Measurements from ENCODE around the gene GCSAML. TPM values are rescaled to one million over a fixed set of nuclear protein-coding genes. Genes with fewer than 3 reads are reported as not detected.

Gene GCSAML
- total RNA-seq, 1 donor from 2014 or later, result not detected

DNA sequence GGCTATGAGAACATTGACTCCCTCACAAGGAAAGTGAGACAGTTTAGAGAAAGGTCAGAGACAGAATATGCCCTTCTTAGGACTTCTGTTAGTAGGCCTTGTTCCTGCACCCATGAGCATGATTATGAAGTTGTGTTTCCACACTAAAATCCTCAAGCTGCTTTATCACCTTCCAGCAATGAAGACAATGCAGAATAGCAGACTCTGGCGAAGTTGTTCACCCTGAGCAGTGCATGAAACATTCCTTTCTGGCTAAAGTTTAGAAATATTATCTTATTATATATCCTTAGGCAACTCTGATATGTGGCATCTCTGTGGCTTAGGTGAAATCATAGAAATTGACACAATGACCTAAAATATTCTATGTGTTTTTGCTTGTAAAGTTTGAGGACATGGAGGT, 25.3 kb downstream of the GCSAML start:
- peaks cover 13% of the 10 kb centered on the region for H3K9me3 Mint-ChIP-seq
- H3K27ac Mint-ChIP-seq (ENCODE audit: unreplicated experiment), result no peak overlapping the region
- TF ChIP-seq, protein P1, sequence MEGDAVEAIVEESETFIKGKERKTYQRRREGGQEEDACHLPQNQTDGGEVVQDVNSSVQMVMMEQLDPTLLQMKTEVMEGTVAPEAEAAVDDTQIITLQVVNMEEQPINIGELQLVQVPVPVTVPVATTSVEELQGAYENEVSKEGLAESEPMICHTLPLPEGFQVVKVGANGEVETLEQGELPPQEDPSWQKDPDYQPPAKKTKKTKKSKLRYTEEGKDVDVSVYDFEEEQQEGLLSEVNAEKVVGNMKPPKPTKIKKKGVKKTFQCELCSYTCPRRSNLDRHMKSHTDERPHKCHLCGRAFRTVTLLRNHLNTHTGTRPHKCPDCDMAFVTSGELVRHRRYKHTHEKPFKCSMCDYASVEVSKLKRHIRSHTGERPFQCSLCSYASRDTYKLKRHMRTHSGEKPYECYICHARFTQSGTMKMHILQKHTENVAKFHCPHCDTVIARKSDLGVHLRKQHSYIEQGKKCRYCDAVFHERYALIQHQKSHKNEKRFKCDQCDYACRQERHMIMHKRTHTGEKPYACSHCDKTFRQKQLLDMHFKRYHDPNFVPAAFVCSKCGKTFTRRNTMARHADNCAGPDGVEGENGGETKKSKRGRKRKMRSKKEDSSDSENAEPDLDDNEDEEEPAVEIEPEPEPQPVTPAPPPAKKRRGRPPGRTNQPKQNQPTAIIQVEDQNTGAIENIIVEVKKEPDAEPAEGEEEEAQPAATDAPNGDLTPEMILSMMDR (conservative IDR thresholded peaks at IDR 0.05), result no peak
- H3K4me3 Mint-ChIP-seq, result no peak overlapping the region
- H3K27me3 Mint-ChIP-seq (ENCODE audit: low read depth), result no peaks in the 10 kb centered on the region
- no peak for DNase-seq (ENCODE audit: low read depth, low spot score)
- H3K4me1 Mint-ChIP-seq, result no peaks in the 10 kb centered on the region
- peaks cover 8% of the 10 kb centered on the region for H3K36me3 Mint-ChIP-seq (ENCODE audit: low read depth)

- Mint-ChIP-seq H3K36me3 (ENCODE audit: low read depth) (peaks cover 8% of the 10 kb centered on the region), H3K27me3 (ENCODE audit: low read depth) (no peaks in the 10 kb centered on the region), H3K9me3 (peaks cover 13% of the 10 kb centered on the region), H3K4me1 (no peaks in the 10 kb centered on the region), H3K27ac (ENCODE audit: unreplicated experiment) (no peak overlapping the region), H3K4me3 (no peak overlapping the region)
- no peak for DNase-seq (ENCODE audit: low read depth, low spot score)
- TF ChIP-seq, protein P1 (conservative IDR thresholded peaks at IDR 0.05), result no peak
Measured at GRCh38 chr1:247574664-247575063, 25.7 kb downstream of the GCSAML start.

- no peaks in the 10 kb centered on the region for H3K36me3 Mint-ChIP-seq (ENCODE audit: low read depth)
- peaks cover under 1% of the 10 kb centered on the region for H3K27me3 Mint-ChIP-seq (ENCODE audit: low read depth)
- peaks cover 7% of the 10 kb centered on the region for H3K9me3 Mint-ChIP-seq
- no peak for DNase-seq (ENCODE audit: low read depth, low spot score)
- H3K4me3 Mint-ChIP-seq, result no peak overlapping the region
- no peaks in the 10 kb centered on the region for H3K4me1 Mint-ChIP-seq
- TF ChIP-seq, protein P1 (conservative IDR thresholded peaks at IDR 0.05), result peak; percentile 61
- no peak overlapping the region for H3K27ac Mint-ChIP-seq (ENCODE audit: unreplicated experiment)
Measured at GRCh38 chr1:247576514-247576913, 27.6 kb downstream of the GCSAML start.

- H3K4me3 Mint-ChIP-seq, result no peak overlapping the region
- no peaks in the 10 kb centered on the region for H3K36me3 Mint-ChIP-seq (ENCODE audit: low read depth)
- DNase-seq (ENCODE audit: low read depth, low spot score), result no peak
- peaks cover 7% of the 10 kb centered on the region for H3K9me3 Mint-ChIP-seq
- H3K27me3 Mint-ChIP-seq (ENCODE audit: low read depth), result peaks cover 12% of the 10 kb centered on the region
- no peaks in the 10 kb centered on the region for H3K4me1 Mint-ChIP-seq
- no peak overlapping the region for H3K27ac Mint-ChIP-seq (ENCODE audit: unreplicated experiment)
- TF ChIP-seq, protein P1 (conservative IDR thresholded peaks at IDR 0.05), result no peak
Measured at GRCh38 chr1:247578946-247579460, 30.1 kb downstream of the GCSAML start.

DNA sequence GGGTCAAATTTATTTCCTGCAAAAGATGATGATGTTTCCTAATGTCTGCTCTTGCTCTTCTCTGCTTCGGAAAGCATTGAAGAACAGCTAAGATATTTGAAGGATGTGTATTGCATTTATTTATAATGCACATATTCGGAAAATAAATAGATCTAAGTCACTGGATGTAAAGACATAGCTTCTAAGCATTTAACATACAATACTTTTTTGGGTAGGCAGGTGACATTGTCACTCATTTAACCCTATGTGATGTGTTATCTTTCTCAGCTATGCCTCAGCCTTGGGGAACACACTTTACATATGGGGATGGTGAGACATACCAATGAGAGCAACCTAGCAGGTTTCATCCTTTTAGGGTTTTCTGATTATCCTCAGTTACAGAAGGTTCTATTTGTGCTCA, 39.1 kb downstream of the GCSAML start, which contains the start of gene OR2G2:
OR2G2 (plus strand) TSS at position 301 of the 400 bp plus-strand sequence; CDS start at position 301, 0 bp downstream.
- H3K36me3 Mint-ChIP-seq (ENCODE audit: low read depth), result no peaks in the 10 kb centered on the region

More for the DNA sequence above, 39.1 kb downstream of the GCSAML start, which contains the start of gene OR2G2:
- no peak within 1 kb of the TSS for H3K4me3 Mint-ChIP-seq
- H3K4me1 Mint-ChIP-seq, result no peaks in the 10 kb centered on the region
- H3K9me3 Mint-ChIP-seq, result no peaks in the 10 kb centered on the region
- TF ChIP-seq, protein P1 (conservative IDR thresholded peaks at IDR 0.05), result no peak
- no peak for DNase-seq (ENCODE audit: low read depth, low spot score)
- H3K27ac Mint-ChIP-seq (ENCODE audit: unreplicated experiment), result peak within 1 kb of the TSS; percentile 45
- peaks cover 15% of the 10 kb centered on the region for H3K27me3 Mint-ChIP-seq (ENCODE audit: low read depth)

All from neural crest cell (in vitro differentiated cells).